Measurements from ENCODE around the gene SNX18. TPM values are rescaled to one million over a fixed set of nuclear protein-coding genes. Genes with fewer than 3 reads are reported as not detected.
A peak's percentile ranks its signal among the peaks of the same experiment; 100 is the strongest.

SNX18 gene
- total and polyA plus RNA-seq, 2 experiments from 2014 or later = 8.7 to 120 TPM

DNA sequence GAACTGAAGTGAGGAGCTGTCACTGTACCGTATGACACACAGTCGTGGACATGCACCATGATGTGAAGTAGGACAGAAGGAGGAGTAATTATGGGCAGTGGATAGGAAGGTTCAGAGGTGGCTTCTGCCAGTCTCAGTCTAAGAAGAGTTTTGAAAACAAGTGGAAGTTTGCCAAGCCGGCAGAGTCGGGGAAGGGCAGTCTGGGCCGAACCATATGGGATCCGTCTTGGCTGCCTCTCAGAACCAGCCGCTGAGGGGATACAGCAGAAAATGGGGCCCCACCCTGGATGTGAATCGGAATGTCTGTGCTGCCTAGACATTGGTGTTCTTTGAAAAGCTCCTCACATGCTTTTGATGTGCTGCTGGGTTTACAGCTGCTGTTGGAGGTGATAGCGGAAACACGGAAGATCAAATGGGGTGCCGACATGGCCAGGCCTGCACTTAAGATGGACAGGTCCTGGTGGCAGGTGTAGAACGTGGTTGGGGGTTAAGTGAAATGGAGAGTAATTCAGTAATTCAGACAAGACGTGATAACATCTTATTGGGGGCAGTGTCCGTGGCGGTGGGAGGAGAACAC, 11.2 kb downstream of the SNX18 start:
- H3K36me3 ChIP-seq = no peaks in the 10 kb centered on the region
- no peak overlapping the region for H3K4me3 ChIP-seq
- H3K27ac ChIP-seq = peak overlapping the region; percentile 81
- no peak for TF ChIP-seq CTCF (IDR thresholded peaks at IDR 0.05; ENCODE audit: low read depth, low read length)
- no peaks in the 10 kb centered on the region for H3K27me3 ChIP-seq
- DNase-seq (ENCODE audit: low read depth in 1 of 2, low spot score in 1 of 2) = no peak
- H3K9me3 ChIP-seq (ENCODE audit: low read depth) = no peaks in the 10 kb centered on the region
- peaks cover 56% of the 10 kb centered on the region for H3K4me1 ChIP-seq (ENCODE audit: low read depth)

DNA sequence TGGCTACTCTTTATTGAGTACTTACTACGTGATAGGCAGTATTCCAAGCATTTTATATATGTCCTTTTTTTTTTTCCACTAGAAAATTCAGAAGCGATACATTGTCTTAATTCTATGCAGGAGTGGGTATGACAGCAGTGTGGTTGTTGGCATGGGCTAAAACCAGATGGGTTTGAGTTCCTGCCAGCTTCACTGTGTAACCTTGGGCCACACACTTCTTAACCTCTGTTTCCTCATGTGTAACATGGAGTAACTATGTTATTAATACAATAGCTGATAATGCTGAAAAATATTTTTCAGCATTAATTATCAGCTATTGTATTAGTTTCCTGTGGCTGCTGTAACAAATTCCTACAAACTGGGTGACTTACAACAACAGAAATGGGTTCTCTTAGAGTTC, 12.0 kb downstream of the SNX18 start:
- no peaks in the 10 kb centered on the region for H3K9me3 ChIP-seq (ENCODE audit: low read depth)
- DNase-seq (ENCODE audit: low read depth in 1 of 2, low spot score in 1 of 2) = no peak
- no peaks in the 10 kb centered on the region for H3K36me3 ChIP-seq
- no peak overlapping the region for H3K27ac ChIP-seq
- peaks cover 56% of the 10 kb centered on the region for H3K4me1 ChIP-seq (ENCODE audit: low read depth)
- no peak for TF ChIP-seq CTCF (IDR thresholded peaks at IDR 0.05; ENCODE audit: low read depth, low read length)
- H3K27me3 ChIP-seq = no peaks in the 10 kb centered on the region
- H3K4me3 ChIP-seq = no peak overlapping the region

- TF ChIP-seq CTCF (IDR thresholded peaks at IDR 0.05; ENCODE audit: low read depth, low read length) = no peak
- H3K27me3 ChIP-seq = no peaks in the 10 kb centered on the region
- H3K9me3 ChIP-seq (ENCODE audit: low read depth) = no peaks in the 10 kb centered on the region
- H3K27ac ChIP-seq = peak overlapping the region; percentile 47
- no peak overlapping the region for H3K4me3 ChIP-seq
- DNase-seq (ENCODE audit: low read depth in 1 of 2, low spot score in 1 of 2) = no peak
- H3K4me1 ChIP-seq (ENCODE audit: low read depth) = peaks cover 47% of the 10 kb centered on the region
- no peaks in the 10 kb centered on the region for H3K36me3 ChIP-seq
Measured at GRCh38 chr5:54531546-54531945, 14.0 kb downstream of the SNX18 start.

GRCh38 chr5:54533541-54534190, 16.1 kb downstream of the SNX18 start:
- Histone ChIP-seq H3K4me1 (ENCODE audit: low read depth) (peaks cover 39% of the 10 kb centered on the region), H3K4me3 (no peak overlapping the region), H3K27ac (peak overlapping the region; percentile 90), H3K27me3 (no peaks in the 10 kb centered on the region), H3K36me3 (no peaks in the 10 kb centered on the region), H3K9me3 (ENCODE audit: low read depth) (no peaks in the 10 kb centered on the region)
- no peak for TF ChIP-seq CTCF (IDR thresholded peaks at IDR 0.05; ENCODE audit: low read depth, low read length)
- peak; percentile 44 to 72 for DNase-seq (ENCODE audit: low read depth in 1 of 2, low spot score in 1 of 2)

DNA sequence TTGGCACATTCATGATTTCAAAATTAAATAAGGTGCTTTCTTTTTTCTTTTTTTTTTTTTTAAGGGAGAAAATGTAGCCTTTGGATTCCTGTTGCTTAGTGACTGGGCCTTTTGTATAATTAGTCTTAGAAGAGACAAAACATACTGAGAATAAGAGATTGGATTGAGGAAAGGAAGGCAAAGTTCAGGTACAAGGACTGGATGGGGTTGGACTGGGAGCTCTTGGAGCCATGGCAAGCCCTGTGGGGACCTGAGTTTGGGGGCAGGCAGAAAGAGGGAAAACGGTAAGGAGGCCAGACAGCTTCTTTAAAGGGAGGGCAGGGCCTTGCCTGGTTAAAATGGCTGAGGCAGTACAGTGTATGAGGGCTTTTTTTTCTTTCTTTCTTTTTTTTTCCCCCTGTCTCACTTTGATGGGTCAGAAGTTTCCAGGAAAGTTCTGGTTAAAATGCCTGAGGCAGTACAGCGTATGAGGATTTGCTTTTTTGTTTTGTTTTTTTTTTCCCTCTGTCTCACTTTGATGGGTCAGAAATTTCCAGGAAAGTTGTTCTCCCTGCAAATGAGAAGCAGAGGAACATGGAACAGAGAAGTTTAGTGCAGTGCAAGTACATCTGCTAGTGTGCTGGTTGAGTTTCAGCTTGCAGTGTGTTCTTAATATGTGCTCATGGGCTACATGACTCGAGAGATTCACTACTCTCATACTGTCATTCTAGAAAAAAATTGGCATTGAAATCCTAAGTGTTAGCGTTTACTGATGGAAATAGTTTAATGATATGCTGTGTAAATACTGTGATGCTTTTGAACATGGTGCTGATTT, 16.8 kb downstream of the SNX18 start:
- peak overlapping the region; percentile 90 for H3K27ac ChIP-seq
- DNase-seq (ENCODE audit: low read depth in 1 of 2, low spot score in 1 of 2) = no peak
- TF ChIP-seq CTCF (IDR thresholded peaks at IDR 0.05; ENCODE audit: low read depth, low read length) = no peak
- no peak overlapping the region for H3K4me3 ChIP-seq
- H3K9me3 ChIP-seq (ENCODE audit: low read depth) = no peaks in the 10 kb centered on the region
- no peaks in the 10 kb centered on the region for H3K36me3 ChIP-seq
- H3K4me1 ChIP-seq (ENCODE audit: low read depth) = peaks cover 38% of the 10 kb centered on the region
- no peaks in the 10 kb centered on the region for H3K27me3 ChIP-seq

Data from cardiac muscle cell (in vitro differentiated cells and primary cell).